H1 (cell line): ENCODE measurements around the gene ADM. TPM values are rescaled to one million over a fixed set of nuclear protein-coding genes. Genes with fewer than 3 reads are reported as not detected.
A peak's percentile ranks its signal among the peaks of the same experiment; 100 is the strongest.

Source experiments
- ASH2L ChIP-seq: fragments of 200-600, 300-600 bp; sonication (generic); IDR thresholded peaks from one replicate; pipeline ENCODE4 v1.7.1; 2017; ENCODE audit warnings: low read length
- BACH1 ChIP-seq: IDR thresholded peaks from 2 replicates; pipeline ENCODE4 v1.6.1; 2012; ENCODE audit warnings: low read length, improper control_type of control experiment
- CEBPB ChIP-seq: IDR thresholded peaks from 2 replicates; pipeline ENCODE4 v1.6.1; 2012; ENCODE audit warnings: low read depth, low read length
- CHD1 ChIP-seq: IDR thresholded peaks from 2 replicates; pipeline ENCODE4 v1.6.1; 2012; ENCODE audit warnings: low read depth, low read length, improper control_type of control experiment
- CHD2 ChIP-seq: IDR thresholded peaks from 2 replicates; pipeline ENCODE4 v1.6.1; 2012; ENCODE audit warnings: low read length, improper control_type of control experiment
- CTCF ChIP-seq, 3 experiments: IDR thresholded peaks; 1 replicate in 2 of 3; 2 replicates in 1 of 3; pipeline versions ENCODE4 v1.5.1 to v1.6.1; 2011; ENCODE audit warnings: low read length in 3 of 3, mild to moderate bottlenecking in 3 of 3, inconsistent platforms in 2 of 3, low read depth in 1 of 3, moderate library complexity in 1 of 3; ENCODE audit not compliant: insufficient read depth in 1 of 3; ENCODE audit errors: control extremely low read depth in 1 of 3
- EZH2 ChIP-seq: fragments of 200-600 bp; sonication (generic); IDR thresholded peaks from 2 replicates; pipeline ENCODE4 v1.7.1; 2012; ENCODE audit warnings: low read depth, mild to moderate bottlenecking, moderate library complexity, low read length, inconsistent platforms; ENCODE audit not compliant: severe bottlenecking
- GTF2F1 ChIP-seq: IDR thresholded peaks from 2 replicates; pipeline ENCODE4 v1.6.1; 2012; ENCODE audit warnings: low read depth, low read length, improper control_type of control experiment, borderline replicate concordance
- HDAC2 ChIP-seq, 2 experiments: fragments of 300-600 bp in 1 of 2; sonication (generic) in 1 of 2; IDR thresholded peaks; 2 replicates each; pipeline ENCODE4 v1.6.1; 2011 to 2012; ENCODE audit warnings: low read depth in 2 of 2, low read length in 2 of 2, mild to moderate bottlenecking in 2 of 2, moderate library complexity in 2 of 2, borderline replicate concordance in 1 of 2, inconsistent platforms in 1 of 2
- JUN ChIP-seq: IDR thresholded peaks from 2 replicates; pipeline ENCODE4 v1.6.1; 2011; ENCODE audit warnings: low read depth, mild to moderate bottlenecking, improper control_type of control experiment, low read length
- KDM4A ChIP-seq: IDR thresholded peaks from one replicate; pipeline ENCODE4 v1.7.1; 2012; ENCODE audit warnings: low read depth, mild to moderate bottlenecking, moderate library complexity, low read length, inconsistent platforms; ENCODE audit not compliant: severe bottlenecking
- NANOG ChIP-seq: IDR thresholded peaks from 2 replicates; pipeline ENCODE4 v1.6.1; 2011; ENCODE audit warnings: low read length, low read depth, mild to moderate bottlenecking, inconsistent platforms; ENCODE audit not compliant: insufficient read depth, poor library complexity, severe bottlenecking
- POLR2A ChIP-seq, 2 experiments: IDR thresholded peaks; 1 replicate in 1 of 2; 2 replicates in 1 of 2; pipeline ENCODE4 v1.6.1; 2011; ENCODE audit warnings: low read depth in 2 of 2, low read length in 2 of 2, mild to moderate bottlenecking in 2 of 2; ENCODE audit errors: control extremely low read depth in 1 of 2
- POLR2AphosphoS5 ChIP-seq: IDR thresholded peaks from 2 replicates; pipeline ENCODE4 v1.6.1; 2011; ENCODE audit warnings: low read depth, low read length
- RNF2 ChIP-seq: fragments of 200-900, 300-1000 bp; sonication (generic); IDR thresholded peaks from 2 replicates; pipeline ENCODE4 v1.7.1; 2016; ENCODE audit warnings: borderline replicate concordance, low read depth, mild to moderate bottlenecking, antibody characterized with exemption, low read length; ENCODE audit not compliant: poor library complexity, severe bottlenecking; ENCODE audit errors: missing control alignments
- SIN3A ChIP-seq, 2 experiments: IDR thresholded peaks in 1 of 2; conservative IDR thresholded peaks in 1 of 2; 2 replicates each; pipeline ENCODE4 v1.6.1; 2011 to 2012; ENCODE audit warnings: low read length in 2 of 2, improper control_type of control experiment in 1 of 2, low read depth in 1 of 2, mild to moderate bottlenecking in 1 of 2
- SUZ12 ChIP-seq: fragments of 200-600 bp; sonication (generic); IDR thresholded peaks from 2 replicates; pipeline ENCODE4 v1.6.1; 2012; ENCODE audit warnings: mild to moderate bottlenecking, inconsistent platforms, low read length, moderate library complexity, mixed read lengths
- TAF7 ChIP-seq: optimal IDR thresholded peaks from 2 replicates; pipeline ENCODE3; 2011; ENCODE audit warnings: low read depth, mild to moderate bottlenecking, inconsistent platforms, low read length, moderate library complexity, borderline replicate concordance
- USF2 ChIP-seq: IDR thresholded peaks from 2 replicates; pipeline ENCODE4 v1.6.1; 2011; ENCODE audit warnings: low read length, improper control_type of control experiment
- polyA plus RNA-seq, 7 experiments: library from polyadenylated mRNA; depleted of rRNA in 3 of 7; stranded (reverse) in 5 of 7; unstranded in 2 of 7; fragments of >200 nt in 5 of 7; fragments of 200-250 nt in 2 of 7; gene quantifications; 1 replicate in 5 of 7; 2 replicates in 1 of 7; 4 replicates in 1 of 7; pipeline versions ENCODE4 v1.2.1 to v1.2.3, GENCODE V29; 2011 to 2013; ENCODE audit warnings: missing spikeins in 2 of 7, mixed read lengths in 2 of 7
- total RNA-seq: library from RNA; stranded (reverse); fragmentation: NEBNext Ultra II Directional; extraction: Animal tissue kit (Norgen Biotek cat#: 25700); gene quantifications from 2 replicates; pipeline ENCODE4 v1.2.1, GENCODE V29; 2021

ADM gene
- total and polyA plus RNA-seq, 2 of the 8 experiments (the other 6 are each of a cell fraction or from before 2014, with no cell fraction given): 94.1 to 95.6 TPM

DNA sequence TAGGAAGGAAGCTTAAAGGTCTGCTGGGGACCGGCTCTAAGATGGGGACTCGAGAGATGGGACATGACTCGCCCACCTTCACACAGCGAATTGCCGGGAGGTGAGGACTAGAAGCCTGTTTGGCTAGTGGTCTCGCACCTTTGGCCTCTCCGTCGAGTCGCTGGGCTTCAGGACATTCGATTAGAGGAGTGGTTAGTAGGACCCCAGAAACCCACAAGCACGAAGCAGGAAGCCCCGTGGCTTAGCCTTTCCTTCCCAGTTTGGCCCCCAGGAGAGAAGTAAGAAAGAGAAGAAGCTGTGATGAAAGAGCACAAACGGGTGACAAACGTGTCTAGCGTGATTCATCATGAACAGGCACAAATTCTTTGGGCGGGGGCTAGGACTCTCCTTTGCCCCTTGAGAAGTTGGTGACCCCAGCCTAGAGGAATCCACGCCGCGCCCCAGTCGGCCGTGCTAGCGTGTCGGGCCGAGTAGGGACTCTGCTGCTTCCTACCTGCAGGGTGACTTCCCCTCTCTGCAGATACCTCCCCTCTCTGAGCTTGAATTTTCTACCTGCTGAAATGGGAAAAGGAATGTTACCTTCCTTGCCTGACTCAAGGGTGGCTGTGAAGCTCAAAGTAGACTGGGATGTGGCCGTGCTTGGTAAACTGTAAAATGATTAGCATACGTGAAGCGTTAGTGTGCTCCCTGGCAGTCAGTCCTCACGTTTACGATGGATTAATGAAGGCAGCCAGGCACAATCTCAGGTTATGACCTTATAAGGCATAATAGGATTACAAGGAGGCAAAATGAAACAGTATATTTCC is 1.1 kb upstream of the ADM start (continued):
- TF ChIP-seq CTCF (IDR thresholded peaks at IDR 0.05; ENCODE audit: control extremely low read depth in 1 of 3, insufficient read depth in 1 of 3, low read depth in 1 of 3, low read length in 3 of 3) (no peak), POLR2AphosphoS5 (peak; percentile 60), USF2 (no peak), CHD2 (no peak), ASH2L (no peak), KDM4A (peak; percentile 36), RNF2 (no peak), EZH2 (no peak), BACH1 (peak; percentile 8; the same call in 1 of the 2 replicates), JUN (no peak), GTF2F1 (no peak), POLR2A (IDR thresholded peaks at IDR 0.05; ENCODE audit: control extremely low read depth in 1 of 2, low read depth in 2 of 2, low read length in 2 of 2) (peak; percentile 0 to 78), NANOG (no peak), SUZ12 (no peak; the same call in none of the 2 replicates), TAF7 (peak; percentile 60), HDAC2 (IDR thresholded peaks at IDR 0.05; ENCODE audit: borderline replicate concordance in 1 of 2, low read depth in 2 of 2, low read length in 2 of 2) (no peak), CHD1 (no peak), SIN3A (conservative IDR thresholded peaks at IDR 0.05 in 1 of 2, IDR thresholded peaks at IDR 0.05 in 1 of 2; ENCODE audit: low read depth in 1 of 2, low read length in 2 of 2) (0 out of 4 replicates have a peak, but pooled peaks of 1 of the 2 experiments have one; percentile 27), CEBPB (no peak)
